Skeletal muscle cell (primary cell): ENCODE measurements around the gene RTCA.
"Not testable (repeated sequence)": the region's sequence is repeated elsewhere in the genome, so short reads cannot be mapped to it uniquely, and the experiment has no call there.

Experiments used
- DNase-seq: peaks from one replicate; pipeline ENCODE4 v3.0.0-alpha.2; 2010; ENCODE audit warnings: low read depth
- H3K4me3 ChIP-seq: 2 replicates; pipeline ENCODE4 v1.5.1; 2011; ENCODE audit warnings: low read depth, mild to moderate bottlenecking, control low read depth, low read length, moderate library complexity

Gene RTCA

DNA sequence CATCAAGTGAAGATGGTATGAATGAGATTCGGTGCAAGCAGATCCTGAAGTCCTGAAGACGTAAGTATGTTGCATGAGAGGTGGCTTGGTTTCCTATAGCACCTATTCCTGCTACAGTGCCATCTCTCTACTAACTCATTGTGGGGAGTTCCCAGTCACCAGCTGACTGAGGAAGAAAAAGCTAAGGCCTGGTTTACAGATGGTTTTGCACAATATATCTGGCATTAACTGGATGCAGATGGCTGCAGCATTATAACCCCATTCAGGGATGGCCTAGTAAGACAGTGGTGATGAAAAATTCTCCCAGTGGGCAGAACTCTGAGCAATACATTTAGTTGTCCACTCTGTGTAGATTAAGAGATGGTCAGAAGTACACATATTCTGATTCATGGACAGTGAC is 36.7 kb downstream of the RTCA start:
- DNase-seq: no peak
- no peak overlapping the region for H3K4me3 ChIP-seq

DNA sequence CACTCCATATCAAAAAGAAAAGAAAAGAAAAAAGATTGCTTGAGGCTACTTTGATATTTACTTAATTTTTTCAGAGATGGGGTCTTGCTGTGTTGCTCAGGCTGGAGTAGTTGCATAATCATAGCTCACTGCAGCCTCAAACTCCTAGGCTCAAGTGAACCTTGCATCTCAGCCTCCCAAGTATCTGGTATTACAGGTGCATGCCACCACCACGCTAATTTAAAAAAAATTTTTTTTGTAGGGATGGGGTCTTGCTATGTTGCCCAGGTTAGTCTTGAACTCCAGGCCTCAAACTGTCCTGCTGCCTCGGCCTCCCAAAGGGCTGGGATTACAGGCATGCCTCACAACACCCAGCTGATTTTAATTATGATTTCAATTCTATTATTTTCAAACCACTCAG is 38.2 kb downstream of the RTCA start:
- DNase-seq: no peak
- no peak overlapping the region for H3K4me3 ChIP-seq

DNA sequence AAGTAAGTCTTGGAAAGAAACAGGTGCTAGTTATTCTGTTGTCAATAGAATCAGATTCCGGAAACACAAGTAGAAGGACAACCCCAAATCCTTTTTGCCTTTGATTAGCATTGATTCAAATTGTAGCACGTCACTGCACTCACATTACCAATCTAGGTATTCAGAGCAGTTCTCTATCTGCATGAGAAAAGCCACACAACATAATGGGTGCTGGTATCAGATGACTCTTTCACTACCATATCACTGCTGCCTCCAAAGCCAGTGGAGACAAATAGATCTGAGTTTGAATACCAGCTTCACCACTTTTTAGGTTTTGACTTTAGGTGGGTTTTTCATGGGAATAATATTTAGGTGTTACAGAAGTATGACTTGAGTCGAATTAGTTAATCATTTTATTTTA is 38.9 kb downstream of the RTCA start:
- DNase-seq: no peak

DNA sequence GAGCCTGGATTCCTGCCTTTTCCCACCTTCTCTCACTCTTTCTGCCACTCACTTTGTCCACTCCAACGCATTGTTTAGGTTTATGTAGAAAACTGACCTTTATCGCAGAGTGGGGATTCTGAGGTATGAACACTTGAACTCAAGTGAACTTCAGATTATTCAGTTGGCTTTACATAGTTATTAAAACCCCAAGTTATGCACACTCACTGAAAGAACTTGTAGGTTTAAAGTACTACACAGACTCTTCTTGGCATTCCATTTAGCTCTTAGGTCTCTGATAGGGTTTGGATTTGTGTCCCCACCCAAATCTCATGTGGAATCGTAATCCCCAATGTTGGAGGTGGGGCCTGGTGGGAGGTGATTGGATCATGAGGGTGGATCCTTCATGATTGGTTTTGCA is 39.9 kb downstream of the RTCA start:
- H3K4me3 ChIP-seq: no peak overlapping the region
- no peak for DNase-seq

More for the DNA sequence above, 38.9 kb downstream of the RTCA start:
- no peak overlapping the region for H3K4me3 ChIP-seq

- DNase-seq: no peak
- H3K4me3 ChIP-seq: no peak overlapping the region
These were observed 40.8 kb downstream of the RTCA start for GRCh38 chr1:100306735-100307313.

DNA sequence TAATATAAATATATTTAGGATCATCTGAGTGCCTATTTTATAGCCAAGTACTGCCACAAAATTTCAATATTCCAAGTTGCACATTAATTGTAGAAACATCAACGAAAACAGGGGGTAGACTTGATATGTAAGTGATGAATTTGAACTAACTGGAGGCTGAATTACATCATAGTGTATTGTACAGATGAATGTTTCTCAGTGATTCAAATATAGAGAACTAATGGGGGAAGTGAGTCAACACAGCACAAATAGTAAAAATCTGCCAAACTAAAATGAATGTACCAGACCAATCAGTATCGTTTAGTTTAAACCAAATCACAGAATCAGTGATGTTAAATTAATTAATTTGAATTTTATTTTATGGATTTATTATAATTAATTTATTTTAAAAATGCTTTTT is 42.8 kb downstream of the RTCA start:
- DNase-seq: no peak

GRCh38 chr1:100309863-100310262 is 43.8 kb downstream of the RTCA start:
- DNase-seq: no peak
- H3K4me3 ChIP-seq: no peak overlapping the region

More for the DNA sequence above, 42.8 kb downstream of the RTCA start:
- H3K4me3 ChIP-seq: no peak overlapping the region

DNA sequence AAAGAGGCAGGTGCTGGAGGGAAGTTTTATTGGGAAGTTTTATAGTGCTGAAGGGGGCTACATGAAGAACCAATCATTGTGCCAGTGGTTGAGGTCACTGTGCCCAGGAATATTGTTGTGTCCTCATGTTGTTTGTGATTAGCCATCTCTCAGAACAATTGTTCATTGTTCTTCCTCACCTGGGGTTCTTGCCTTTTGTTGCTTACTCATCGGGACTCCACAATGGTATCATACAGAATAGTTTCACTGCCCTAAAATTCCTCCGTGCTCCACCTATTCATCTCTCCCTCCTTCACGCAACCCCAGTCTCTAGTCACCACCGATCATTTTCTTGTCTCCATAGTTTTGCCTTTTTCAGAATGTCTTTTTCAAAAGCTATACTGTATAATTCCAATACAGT is 47.4 kb downstream of the RTCA start:
- H3K4me3 ChIP-seq: no peak overlapping the region
- no peak for DNase-seq

DNA sequence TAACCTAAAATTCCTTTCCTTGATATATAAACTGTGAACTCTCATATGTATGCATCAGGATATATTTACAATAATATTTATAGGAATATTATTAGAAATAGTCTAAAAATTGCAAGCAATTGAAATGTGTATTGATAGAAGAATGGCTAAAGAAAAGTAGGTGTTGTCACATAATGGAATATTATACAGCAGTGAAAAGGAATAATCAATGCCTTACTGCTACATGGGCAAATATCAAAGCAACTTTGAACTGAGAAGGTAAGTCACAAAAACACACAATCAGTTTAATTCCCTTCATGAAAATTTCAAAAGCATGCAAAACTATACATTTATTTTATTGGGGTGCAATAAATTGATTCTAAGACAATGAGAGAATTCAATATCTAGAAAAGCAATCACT is 50.6 kb downstream of the RTCA start:
- no peak for DNase-seq
- H3K4me3 ChIP-seq: no peak overlapping the region

DNA sequence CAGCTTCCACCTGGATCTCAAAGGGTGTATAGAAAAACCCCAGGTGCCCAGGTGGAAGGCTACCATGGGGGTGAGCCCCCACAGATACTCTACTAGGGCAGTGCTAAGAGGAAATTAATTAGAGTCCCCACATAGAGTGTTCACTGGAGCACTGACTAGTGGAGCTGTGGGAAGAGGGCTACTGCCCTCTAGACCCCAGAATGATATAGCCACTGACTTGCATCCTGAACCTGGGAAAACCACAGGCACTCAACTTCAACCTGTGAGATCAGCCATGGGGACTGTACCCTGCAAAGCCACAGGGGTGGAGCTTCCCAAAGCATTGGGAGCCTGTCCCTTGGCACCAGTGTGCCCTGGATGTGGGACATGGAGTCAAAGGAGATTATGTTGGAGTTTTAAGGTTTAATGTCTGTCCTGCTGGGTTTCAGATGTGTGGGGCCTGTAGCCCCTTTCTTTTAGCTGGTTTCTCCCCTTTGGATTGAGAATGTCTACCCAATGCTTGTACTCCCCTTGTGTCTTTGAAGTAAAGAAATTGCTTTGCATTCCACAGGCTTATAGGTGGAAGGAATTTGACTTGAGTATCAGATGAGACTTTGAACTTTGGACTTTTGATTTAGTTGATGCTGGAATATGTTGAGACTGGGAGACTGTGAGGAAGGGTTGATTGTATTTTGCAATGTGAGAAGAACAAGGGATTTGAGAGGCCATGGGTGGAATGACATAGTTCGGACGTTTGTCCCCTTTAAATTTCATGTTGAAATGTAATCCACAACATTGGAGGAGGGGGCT is 54.5 kb downstream of the RTCA start:
- H3K4me3 ChIP-seq: no peak overlapping the region
- no peak for DNase-seq

GRCh38 chr1:100321100-100321493 is 55.1 kb downstream of the RTCA start:
- no peak overlapping the region for H3K4me3 ChIP-seq
- no peak for DNase-seq

GRCh38 chr1:100321506-100321905 is 55.5 kb downstream of the RTCA start:
- H3K4me3 ChIP-seq: no peak overlapping the region
- DNase-seq: no peak

DNA sequence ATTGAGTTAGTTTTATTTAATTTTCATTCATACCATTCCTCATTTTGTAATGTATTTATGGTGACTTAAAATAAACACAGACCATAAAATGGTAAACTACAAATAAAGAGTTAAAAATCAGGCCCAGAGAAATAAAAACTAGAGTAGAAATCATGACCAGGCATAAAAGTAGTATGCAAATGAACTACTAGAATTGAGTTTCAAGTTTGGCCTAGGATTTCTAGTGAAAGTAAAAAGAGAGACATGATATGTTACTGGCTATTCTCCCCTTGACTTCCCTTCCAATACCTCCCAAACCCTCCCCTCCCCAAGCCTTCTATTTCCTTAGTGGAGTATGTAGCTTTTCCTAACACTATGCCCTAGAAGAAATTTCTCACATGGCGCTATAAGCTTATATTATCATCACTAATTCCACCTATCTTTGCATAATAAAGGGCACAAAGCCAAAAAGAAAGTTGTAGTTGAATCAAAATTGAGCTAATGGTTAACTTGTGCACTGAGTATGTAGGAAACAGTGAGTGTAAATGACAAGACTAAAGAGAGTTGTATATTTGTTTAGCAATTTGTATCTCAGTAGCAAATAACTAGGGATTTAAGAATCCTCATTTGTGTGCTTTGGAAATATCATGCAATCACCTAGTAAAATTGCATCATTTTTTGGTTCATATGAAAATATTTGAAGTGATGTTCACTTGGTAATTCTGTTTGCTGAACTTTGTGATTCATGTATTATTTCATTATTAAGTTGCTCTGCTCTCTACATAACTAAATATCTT is 56.6 kb downstream of the RTCA start:
- no peak overlapping the region for H3K4me3 ChIP-seq
- DNase-seq: peak; percentile 22

- no peak overlapping the region for H3K4me3 ChIP-seq
- no peak for DNase-seq
These were observed 57.5 kb downstream of the RTCA start for GRCh38 chr1:100323419-100324106.

GRCh38 chr1:100325415-100326324 is 59.7 kb downstream of the RTCA start:
- no peak overlapping the region for H3K4me3 ChIP-seq
- DNase-seq: no peak

- not testable (repeated sequence) for H3K4me3 ChIP-seq, DNase-seq
These were observed 60.3 kb downstream of the RTCA start for GRCh38 chr1:100326325-100326670.

DNA sequence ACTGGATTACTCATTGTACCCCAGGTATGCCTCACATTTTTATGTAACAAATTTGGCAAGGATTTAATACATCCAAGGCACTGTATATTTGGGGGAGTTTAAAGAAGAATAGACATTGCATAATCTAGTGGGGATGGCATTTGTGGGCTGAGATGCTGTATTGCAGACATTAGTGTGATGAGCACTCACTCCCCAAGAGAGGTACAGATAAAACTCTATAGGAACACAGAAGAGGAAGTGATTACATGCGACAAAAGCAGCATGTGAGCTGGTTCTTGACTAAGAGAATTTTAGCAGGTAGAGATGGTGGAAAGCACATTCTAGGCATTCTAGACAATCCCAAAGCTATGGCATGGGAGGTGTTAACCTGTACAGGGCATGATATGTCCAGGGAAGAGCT is 62.1 kb downstream of the RTCA start:
- no peak overlapping the region for H3K4me3 ChIP-seq
- DNase-seq: no peak

DNA sequence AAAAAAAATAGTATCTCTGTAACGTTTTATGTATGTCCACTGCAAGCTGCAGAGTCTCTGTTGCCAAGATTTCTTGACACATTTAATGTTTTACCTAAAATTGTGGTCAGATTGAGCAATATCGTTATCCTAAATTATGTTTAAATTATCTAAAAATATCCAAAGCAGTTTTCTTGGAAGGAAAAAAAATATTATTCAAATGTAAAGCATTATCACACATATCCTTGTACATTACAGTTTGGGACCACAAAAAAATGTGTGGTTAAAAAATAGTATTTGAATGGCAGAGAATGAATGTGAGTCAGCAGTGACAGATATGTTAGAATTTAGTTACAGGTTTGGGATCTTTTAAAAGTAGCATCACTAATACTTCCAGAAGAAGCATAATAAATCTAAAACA is 65.1 kb downstream of the RTCA start:
- not testable (repeated sequence) for H3K4me3 ChIP-seq, DNase-seq

DNA sequence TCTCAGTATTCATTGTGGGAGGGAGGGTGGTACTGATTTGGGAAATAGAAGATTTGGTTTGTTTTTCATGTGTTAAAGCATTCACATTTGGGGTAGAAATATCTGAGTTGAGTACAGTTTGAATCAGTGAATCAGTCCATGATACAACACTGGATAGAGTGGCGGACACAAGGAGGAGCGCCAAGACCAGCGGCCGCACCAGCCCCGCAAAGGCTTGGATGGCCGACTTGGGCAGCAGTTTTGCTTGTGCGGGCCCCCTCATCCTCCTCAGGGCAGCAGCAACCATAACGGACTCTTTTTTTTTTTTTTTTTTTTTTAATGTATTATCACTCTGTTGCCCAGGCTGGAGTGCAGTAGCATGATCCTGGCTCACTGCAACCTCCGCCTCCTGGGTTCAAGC is 66.3 kb downstream of the RTCA start:
- no peak overlapping the region for H3K4me3 ChIP-seq
- DNase-seq: no peak
